ENCODE measurements around the gene LRRC8B.

The LRRC8B gene

DNA sequence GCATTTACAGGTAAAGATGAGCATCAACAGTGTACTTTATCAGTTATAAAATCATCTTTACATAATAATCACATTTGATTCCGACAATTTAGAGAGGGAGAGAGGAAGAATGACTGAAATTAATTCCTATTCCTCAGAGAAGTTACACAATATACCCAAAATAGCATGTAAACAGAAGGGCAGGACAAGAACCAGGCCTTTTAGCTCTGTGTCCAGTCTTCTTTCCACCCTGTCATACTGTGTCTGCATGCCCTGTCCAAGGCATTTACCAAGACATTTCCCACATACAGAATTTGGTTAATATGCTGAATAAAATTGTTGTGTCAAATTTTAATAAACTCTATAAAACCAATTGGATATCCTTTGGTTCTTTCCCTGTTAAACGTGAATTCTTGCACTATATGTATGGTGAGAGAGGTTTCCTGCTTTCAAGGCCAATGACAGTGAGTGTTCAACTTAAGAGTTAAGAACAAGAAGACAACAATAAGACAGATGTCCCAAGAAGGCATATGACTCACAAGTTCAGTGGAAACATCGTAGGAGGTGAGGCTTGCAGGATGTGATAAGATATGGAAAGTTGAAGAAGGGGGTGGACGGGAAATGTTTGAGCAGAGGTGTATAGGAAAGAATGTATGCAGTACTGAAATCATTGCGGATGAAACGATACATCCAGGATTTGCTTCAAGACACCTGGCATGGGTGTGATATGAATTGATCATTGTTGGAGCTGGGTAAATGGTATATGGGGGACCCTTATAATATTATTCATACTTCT is 20.8 kb downstream of the LRRC8B start:
- DNase-seq (ENCODE audit: low read depth in 1 of 2, low spot score in 1 of 2), result no peak
- in situ Hi-C loops (cut with HindIII; ENCODE audit: low pct_unique_long_range_greater_than_20kb, low sequenced_read_pairs), result no loop called here
- TF ChIP-seq JUND (IDR thresholded peaks at IDR 0.05; ENCODE audit: low read depth), result no peak

DNA sequence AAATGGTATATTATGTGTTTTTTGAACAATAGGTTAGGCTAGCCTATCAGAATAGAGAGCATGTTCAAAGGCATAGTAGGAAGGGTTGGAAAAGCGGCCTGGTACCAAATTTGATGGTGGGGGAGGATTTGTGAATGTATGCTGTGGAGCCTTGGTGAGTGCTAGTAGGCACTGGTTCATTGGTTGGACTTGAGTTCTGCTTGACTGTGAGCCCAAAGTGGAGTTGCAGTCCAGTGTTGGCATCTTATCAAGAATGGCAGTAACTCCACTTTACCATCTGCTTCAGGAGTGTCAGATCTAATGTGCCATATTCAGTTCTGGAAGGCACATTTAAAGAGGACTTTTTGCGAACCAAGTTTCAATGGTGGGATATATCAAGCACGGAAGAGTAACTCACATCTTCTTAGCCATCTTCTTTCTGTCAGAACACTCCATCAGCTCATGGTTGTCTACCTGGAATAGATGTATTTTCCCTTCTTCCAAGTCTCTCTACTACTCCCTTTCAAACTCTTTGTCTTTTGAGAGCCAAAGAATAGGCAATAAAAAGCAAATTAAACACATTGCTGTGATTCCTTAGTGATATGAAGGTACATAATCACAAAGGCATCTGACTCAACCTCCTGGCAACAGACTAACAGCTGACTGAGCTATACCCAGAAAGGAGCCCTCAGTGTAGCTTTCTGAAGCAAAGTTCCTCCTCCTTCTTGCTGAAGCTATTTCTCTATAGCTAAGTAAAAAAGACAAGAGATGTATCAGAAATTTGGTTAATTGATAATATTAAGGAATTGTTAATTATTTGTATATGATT is 21.7 kb downstream of the LRRC8B start:
- TF ChIP-seq JUND (IDR thresholded peaks at IDR 0.05; ENCODE audit: low read depth), result no peak
- DNase-seq (ENCODE audit: low read depth in 1 of 2, low spot score in 1 of 2), result no peak

DNA sequence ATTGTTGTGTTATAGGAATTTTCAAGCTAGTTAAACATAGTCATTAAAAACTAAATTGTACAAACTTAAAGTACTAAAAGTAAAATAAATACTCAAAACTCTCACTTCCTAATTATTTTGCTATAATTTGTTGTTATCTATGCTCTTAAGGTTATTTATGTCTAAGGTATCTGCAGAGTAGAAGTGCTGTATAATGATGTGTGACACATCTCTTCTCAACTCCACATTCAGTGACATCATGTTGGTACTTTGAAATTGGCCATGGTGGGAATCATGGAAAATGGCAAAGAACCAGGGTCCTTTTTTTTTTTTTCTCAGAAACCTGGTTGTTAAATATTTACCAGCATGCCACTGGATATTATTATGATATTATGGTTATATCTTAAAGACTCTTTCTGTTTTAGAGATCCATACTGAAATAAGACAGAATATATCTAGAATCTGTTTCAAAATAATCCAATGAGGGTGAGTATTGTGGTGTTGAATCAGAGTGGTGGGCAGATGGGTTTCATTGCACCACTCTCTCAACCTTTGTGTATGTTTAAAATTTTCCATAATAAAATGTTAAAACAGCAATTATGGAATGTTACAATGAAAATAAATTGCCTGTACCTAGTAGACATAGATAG is 22.4 kb downstream of the LRRC8B start:
- no peak for TF ChIP-seq JUND (IDR thresholded peaks at IDR 0.05; ENCODE audit: low read depth)
- no peak for DNase-seq (ENCODE audit: low read depth in 1 of 2, low spot score in 1 of 2)
- in situ Hi-C loops (cut with HindIII; ENCODE audit: low pct_unique_long_range_greater_than_20kb, low sequenced_read_pairs), result no loop called here

More for the DNA sequence above, 21.7 kb downstream of the LRRC8B start:
- in situ Hi-C loops (cut with HindIII; ENCODE audit: low pct_unique_long_range_greater_than_20kb, low sequenced_read_pairs), result no loop called here

DNA sequence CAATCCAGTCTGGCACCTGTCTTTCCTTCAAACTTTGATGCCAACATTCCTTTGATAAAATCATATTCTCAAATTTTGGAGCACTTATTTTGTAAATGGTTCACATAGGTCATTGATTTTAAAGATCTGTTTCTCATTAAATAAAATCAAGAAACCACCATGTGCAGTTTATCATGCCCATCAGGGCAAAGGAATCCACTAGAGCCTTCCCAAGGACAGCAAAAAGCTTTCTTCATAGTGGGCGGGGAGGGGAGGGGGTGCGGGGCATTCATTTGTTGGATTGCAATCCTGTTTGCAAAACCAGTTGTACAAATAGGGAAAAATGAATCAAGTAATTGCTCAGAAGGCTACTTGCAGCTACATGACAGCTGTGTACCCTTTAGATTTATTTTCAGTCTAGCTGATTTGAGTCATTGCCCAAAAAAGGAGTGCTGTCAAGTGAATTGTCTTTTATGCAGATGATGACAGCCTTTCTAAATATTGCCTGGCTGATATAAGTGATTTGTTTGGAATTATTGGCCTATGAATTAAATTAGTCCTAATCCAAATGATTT is 23.0 kb downstream of the LRRC8B start:
- no peak for TF ChIP-seq JUND (IDR thresholded peaks at IDR 0.05; ENCODE audit: low read depth)
- in situ Hi-C loops (cut with HindIII; ENCODE audit: low pct_unique_long_range_greater_than_20kb, low sequenced_read_pairs), result no loop called here
- peak in 1 of 2 experiments; percentile 34 for DNase-seq (ENCODE audit: low read depth in 1 of 2, low spot score in 1 of 2)

DNA sequence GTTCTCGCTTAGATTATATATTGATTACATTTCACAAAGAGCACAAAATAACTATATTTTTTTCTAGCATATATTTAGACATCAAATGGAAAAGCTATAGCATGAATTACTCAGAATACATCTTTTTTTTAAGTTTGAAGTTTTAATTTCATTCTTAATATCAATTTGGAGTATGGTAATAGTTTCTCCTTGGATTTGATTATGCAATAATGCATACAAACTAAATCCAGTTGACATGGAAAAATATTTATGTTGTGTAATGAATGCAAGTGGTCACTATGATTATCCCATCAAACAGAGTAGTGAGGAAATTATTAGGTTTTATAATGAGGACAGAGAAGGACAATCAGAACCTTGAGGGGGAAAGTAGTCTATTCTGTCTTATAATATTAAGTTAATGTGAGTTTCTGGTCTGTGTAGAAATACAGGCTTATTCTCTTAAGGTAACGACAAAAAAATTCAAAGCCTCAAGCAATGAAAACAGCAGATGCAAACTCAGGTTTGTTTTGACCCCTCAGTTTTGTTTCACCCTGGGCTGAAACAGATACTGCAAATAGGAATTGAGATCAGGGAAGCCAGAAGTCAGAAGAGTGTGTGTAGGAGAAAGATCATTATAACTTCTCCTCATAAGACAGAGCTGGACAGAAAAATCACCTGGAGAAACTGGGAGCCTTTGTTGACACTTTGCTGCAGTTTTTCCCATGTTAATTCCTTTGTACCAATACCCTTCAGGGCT is 23.7 kb downstream of the LRRC8B start:
- no peak for TF ChIP-seq JUND (IDR thresholded peaks at IDR 0.05; ENCODE audit: low read depth)
- DNase-seq (ENCODE audit: low read depth in 1 of 2, low spot score in 1 of 2), result no peak
- in situ Hi-C loops (cut with HindIII; ENCODE audit: low pct_unique_long_range_greater_than_20kb, low sequenced_read_pairs), result no loop called here

DNA sequence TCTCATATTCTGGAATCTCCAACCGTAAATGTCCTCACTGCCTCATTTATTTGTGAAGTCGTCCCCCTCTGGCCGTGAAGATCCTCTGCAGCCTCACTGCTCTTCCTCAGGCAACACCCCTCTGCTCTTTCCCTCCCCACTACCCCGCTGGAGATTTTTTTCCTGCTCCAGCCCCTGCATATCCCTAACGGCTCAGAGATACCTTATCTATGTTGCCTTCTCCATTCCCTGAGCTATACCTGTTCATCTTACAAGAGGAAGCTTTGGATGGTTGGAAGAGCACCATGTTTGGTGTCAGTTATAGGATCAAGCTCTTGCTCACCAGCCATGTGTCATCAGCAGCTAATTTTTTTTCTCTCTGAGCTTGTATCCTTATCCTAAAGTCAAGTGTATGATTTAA is 26.4 kb downstream of the LRRC8B start:
- no peak for TF ChIP-seq JUND (IDR thresholded peaks at IDR 0.05; ENCODE audit: low read depth)
- in situ Hi-C loops (cut with HindIII; ENCODE audit: low pct_unique_long_range_greater_than_20kb, low sequenced_read_pairs), result no loop called here
- no peak for DNase-seq (ENCODE audit: low read depth in 1 of 2, low spot score in 1 of 2)

DNA sequence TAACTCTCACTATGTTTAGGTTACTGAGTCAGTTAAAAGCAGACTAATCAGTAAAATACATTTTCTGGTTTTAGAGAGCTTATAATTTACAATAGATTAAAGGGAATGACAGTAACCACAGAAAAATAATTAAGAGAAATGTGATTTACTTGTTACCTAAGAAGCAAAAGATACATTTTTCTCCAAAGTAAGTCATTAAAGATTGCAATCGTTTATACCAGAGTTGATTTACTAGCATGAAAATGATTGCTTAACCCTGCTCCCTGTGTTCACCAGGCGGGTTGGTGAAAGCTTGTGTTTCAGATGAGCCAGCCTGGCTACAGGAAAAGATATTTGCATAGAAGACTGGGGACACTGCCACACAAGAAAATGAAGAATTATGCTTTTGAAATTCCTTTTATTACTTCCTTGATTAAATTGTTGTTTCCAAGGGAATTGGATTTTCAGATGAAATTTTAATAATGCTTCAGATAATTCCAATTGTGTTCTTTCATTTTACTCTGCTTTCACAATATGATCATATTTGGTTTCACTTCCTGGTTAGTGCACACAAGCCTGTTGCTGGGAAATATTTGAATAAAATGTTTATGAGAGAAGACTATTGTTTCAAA is 27.9 kb downstream of the LRRC8B start:
- no peak for TF ChIP-seq JUND (IDR thresholded peaks at IDR 0.05; ENCODE audit: low read depth)
- DNase-seq (ENCODE audit: low read depth in 1 of 2, low spot score in 1 of 2), result peak in 1 of 2 experiments; percentile 7
- in situ Hi-C loops (cut with HindIII; ENCODE audit: low pct_unique_long_range_greater_than_20kb, low sequenced_read_pairs), result no loop called here

DNA sequence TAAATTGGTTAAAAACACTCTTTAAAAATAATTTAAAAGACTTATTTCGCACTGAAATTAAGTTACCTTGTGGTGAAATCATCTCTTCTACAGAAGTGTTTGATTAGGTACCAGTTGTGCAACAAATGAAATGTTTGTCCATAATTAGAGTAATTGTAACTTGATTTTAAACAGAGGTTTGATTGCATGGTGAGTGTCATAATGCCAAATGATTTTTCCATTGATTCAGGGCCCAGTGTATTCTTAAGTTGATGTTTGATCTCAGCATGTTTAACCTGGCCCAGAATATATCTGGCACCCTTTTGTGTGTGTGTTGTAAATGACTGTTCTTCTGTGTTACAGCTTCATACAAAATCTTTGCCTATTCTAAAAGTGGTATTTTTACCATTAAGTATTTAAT is 28.5 kb downstream of the LRRC8B start:
- DNase-seq (ENCODE audit: low read depth in 1 of 2, low spot score in 1 of 2), result peak in 1 of 2 experiments; percentile 6
- no peak for TF ChIP-seq JUND (IDR thresholded peaks at IDR 0.05; ENCODE audit: low read depth)
- in situ Hi-C loops (cut with HindIII; ENCODE audit: low pct_unique_long_range_greater_than_20kb, low sequenced_read_pairs), result no loop called here

DNA sequence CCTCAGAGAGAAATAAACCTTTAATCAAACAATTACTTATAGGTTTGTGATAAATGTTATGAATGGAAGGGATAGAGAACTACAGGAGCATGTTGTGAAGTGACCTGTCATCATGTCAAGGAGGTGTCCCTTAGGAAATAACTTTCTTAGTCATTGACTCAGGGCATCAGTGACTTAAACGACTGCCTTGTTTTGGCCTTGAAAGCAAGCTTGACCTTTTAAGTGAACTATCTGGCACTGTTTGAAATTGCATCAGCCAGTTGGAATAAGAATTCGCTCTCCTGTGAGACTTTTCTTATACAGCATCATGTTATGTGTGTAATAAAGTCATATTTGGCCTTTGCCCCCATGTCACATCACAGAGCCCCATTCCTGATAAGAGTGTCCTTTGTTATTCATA is 30.9 kb downstream of the LRRC8B start:
- in situ Hi-C loops (cut with HindIII; ENCODE audit: low pct_unique_long_range_greater_than_20kb, low sequenced_read_pairs), result no loop called here
- no peak for DNase-seq (ENCODE audit: low read depth in 1 of 2, low spot score in 1 of 2)
- no peak for TF ChIP-seq JUND (IDR thresholded peaks at IDR 0.05; ENCODE audit: low read depth)

DNA sequence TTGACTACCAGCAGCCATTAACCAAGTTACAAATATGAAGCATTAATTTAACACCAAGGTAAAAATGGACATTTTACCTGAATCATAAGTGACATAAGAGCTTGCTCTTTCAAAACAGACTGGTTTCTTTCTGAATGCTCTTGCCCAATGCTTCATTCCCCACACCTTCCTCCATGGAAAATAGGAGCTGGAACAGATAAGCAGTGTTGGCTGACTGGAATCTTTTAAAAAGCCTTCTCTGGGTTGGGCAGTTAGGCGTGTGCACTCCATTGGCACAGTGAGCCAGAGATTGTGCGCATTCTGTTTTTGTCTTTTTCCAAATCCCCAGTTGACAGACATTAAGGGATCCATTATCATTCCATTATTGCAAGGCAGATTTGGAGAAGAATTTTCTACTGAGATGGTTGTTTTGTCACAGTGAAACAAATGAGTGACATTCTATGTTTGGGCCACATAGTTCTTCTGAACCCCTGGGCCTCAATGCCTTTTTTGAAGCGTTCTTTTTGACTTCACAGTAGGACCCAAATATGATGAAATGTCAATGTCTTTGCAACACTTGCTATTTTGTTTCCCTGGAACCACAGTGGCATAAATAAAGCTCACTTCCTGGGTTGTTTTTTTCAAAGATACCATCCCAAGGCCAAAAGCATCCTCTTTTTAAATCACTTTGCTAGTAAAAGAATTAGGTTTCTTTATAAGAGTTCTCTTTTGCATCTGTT is 32.3 kb downstream of the LRRC8B start:
- in situ Hi-C loops (cut with HindIII; ENCODE audit: low pct_unique_long_range_greater_than_20kb, low sequenced_read_pairs), result no loop called here
- DNase-seq (ENCODE audit: low read depth in 1 of 2, low spot score in 1 of 2), result no peak

DNA sequence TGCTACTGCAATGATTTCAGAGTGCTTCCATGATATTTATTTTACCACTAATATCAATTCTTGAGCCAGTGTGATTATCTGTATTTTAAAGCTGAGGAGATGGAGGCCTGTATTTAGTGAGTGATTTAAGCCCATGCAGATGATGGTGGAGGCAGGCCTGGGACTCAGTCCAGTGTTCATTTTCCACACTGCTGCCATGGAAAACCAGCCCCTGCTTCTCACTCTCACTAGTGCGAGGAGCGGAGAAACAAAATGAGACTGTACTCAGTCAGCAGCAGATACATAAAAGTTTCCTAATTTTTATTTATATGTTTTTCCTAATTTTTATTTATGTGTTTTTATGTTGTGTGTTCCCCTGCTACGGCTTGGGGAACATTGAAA is 32.8 kb downstream of the LRRC8B start:
- no peak for TF ChIP-seq JUND (IDR thresholded peaks at IDR 0.05; ENCODE audit: low read depth)
- in situ Hi-C loops (cut with HindIII; ENCODE audit: low pct_unique_long_range_greater_than_20kb, low sequenced_read_pairs), result no loop called here
- no peak for DNase-seq (ENCODE audit: low read depth in 1 of 2, low spot score in 1 of 2)

More for the DNA sequence above, 32.3 kb downstream of the LRRC8B start:
- no peak for TF ChIP-seq JUND (IDR thresholded peaks at IDR 0.05; ENCODE audit: low read depth)
